HG03457 (cell line): Measurements from ENCODE around the gene NADSYN1.

Source experiments
- ATAC-seq: cut with Tn5 transposase; IDR thresholded peaks from one replicate; pipeline ENCODE4 v1.9.1; 2021; ENCODE audit warnings: moderate number of reproducible peaks; ENCODE audit not compliant: unreplicated experiment

NADSYN1 gene

DNA sequence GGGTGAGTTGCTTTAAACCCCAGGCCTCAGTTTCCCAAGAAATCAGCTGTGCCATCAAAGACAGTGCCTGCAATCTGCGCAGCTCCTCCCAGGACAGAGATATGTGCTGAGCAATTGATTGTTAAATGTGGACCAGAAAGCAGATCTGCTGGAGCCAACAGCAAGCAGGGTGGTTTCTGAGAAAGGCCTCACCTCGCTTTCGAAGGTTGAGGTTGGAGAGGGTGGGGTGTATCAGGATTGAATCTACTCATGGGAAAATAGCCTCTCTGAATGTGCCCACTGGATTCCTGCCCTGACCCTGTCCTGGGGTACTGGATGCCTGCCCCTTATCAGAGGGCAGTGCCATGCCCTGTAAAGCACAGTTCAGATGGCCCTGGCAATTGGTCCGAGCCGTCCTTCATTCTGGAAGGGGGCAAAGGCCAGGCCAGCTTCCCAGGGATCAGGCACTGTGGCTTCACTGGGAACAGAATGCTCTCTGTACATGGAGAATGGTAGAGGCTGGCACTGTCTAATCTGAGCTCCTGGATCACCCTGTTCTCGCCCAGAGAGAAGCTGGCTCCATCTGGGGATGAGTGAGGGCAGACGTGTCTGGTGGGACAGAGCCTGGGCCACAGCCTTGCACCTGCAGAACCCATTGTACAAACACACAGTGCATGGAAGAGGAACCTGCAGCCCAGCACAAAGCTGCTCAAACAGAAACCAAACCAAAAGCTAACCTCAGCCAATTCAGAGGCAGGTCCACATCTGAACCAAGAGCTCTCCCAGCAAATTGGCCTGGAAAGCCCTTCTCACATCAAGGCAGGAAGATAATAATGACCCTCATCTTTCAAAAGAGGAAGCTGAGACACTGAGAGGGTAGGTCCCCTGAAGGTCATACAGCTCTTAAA is 20.0 kb upstream of the NADSYN1 start:
- ATAC-seq: no peak

DNA sequence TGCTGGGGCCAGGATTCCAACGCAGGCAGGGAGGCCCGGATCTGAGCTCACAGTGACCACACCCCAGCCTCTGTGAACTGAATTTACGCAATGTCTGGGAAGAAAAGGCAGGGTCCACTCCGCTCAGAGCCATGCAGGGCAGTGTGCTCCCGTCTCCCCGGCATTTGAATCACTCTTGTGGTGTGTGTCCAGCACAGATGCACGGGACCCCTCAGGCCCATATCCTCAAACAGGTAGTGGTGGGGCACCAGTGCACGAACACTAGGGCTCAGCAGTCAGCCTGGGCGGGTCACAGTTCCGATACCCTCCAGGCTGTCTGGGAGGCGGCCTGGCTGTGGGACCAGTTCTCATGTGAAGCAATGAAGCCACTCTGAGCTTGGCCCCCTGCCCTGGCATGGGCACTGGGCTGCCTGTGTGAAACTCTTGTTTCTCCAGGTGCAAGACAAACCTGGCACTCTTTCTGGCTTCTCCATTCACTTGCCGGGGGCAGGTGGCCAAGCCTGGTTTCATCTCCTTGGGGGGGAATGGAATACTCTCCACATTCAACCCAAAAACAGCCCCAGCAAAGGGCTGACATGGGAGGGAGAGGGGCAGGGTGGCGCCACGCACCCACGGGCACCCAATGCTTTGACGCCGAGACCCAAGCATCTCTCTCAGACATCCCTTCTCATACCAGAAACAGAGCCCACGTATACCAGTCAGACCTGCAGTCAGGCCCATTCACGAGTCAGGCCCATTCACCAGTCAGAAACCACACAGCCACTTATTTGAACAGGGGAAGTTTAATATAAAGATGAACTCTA is 19.2 kb upstream of the NADSYN1 start:
- no peak for ATAC-seq

DNA sequence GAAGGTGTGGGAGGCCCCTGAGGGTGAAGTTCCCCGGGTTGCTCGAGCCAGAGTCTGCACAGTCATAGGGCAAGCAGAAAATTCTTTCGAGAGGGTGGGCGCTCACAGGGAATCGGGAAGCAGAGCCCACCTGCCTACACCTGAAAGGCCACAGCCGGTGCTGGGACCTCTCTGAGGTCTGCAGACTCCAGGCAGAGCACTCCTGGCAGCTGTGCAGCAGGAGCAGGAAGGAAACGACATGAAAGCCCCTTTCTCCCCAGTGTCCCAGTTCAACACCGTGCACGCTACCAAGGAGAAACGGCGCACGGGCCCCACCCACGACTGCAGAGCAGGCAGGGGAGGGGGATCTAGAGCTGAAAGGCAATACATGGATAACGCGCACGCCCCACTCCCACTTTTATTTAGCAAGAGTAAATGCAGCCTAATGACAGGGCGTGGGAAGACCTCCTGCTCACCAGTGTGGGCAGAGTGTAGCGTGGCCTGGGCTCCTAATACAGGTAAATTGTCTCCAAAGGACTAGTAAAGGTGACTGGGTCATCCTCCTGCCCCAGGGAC is 18.4 kb upstream of the NADSYN1 start:
- ATAC-seq: no peak

DNA sequence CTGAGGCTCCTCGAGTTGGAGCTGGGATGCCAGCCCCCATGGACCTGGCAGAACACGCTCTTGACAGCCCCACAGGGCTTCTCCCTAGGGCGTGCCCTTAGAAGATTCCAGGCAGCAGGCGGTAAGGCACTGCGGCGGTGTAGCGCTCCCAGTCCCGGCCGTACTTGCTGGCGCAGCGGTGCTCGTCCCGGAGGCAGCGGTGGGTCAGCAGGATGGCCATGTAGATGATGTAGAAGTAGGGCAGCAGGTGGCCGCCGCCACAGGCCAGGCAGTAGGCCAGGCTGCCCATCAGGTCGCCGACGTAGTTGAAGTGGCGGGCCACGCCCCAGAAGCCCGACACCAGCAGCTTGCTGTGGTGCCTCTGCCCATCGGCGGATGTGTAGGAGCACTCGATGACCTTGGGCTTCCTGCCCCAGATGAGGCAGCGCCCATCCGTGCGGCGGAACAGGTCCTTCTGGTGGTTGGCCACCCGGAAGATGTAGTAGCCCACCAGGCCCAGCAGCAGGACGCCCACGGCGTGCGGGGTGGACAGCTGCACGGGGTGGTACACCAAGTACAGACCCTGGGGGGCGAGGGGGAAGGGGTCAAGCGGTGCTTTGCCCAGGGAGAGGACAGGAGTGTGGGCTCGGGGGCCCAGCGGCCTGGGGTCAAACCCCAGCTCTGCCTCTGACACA is 17.6 kb upstream of the NADSYN1 start:
- no peak for ATAC-seq

- no peak for ATAC-seq
Measured at GRCh38 chr11:71436861-71437260, 16.1 kb upstream of the NADSYN1 start.

DNA sequence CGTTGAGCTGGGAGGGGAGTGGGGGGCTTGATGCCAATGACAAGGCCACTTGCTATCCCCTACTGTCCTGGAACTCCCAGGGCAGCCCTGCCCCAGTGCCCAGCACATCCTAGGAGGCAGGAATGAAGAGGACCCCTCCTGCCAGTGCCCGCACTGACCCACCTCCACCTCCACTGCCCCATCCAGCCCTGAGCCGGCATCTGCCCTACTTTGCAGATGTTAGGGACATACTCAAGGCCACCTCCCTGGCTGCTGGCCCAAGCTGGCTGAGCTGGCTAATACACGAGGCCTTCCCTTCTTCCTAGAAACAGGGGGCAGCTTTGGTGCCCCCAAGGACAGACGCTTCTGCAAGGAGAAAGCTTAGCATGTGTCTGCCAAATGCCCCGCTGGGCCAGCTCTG is 15.6 kb upstream of the NADSYN1 start:
- no peak for ATAC-seq

GRCh38 chr11:71437879-71438278 is 15.1 kb upstream of the NADSYN1 start:
- ATAC-seq: no peak

DNA sequence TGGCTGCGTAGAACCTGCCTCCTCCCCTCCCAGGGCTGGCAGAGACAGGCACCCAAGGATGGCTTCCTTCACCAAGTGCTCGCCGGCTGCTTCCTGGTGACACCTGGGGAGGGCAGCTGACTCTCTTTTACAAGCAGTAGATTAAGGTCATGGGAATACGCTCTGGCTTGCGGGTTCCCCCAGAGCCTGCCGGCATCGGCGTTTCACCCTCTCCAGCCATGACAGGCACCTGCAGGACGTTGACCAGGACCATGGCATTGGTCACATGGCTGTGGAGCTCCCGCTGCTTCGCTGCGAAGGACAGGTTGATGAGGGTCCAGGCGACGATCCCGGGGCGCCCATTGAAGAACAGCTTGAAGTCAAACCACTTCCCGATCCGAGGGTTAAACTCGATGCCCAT is 14.4 kb upstream of the NADSYN1 start:
- no peak for ATAC-seq

DNA sequence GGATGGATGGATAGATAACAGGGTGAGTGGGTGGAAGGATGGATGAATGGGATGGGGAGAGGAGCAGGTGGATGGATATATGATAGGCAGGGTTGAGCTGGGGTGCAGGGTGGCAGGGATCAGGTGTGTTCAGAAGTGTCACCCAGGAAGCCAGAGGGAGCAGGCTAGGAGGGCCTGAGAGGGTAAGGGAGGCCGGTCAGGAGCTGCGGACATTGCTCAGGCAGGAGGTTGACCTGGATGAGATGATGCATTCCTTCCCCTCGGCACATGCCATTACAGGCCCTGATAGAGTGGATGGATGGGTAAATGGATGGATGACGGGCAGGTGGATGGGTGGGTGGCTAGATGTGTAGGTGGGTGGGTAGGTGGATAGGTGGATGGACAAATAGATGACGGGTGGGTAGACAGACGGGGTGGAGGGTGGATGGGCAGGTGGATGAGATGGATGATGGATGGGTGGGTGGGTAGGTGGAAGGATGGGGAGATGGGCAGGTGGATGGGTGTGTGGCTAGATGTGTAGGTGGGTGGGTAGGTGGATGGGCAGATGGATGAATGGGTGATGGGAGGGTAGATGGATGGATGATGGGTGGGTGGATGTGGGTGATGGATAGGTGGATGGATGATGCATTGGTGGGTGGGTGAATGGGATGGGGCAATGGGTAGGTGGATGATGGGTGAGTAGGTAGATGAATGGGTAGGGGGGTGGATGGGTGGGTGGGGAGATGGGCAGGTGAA is 12.8 kb upstream of the NADSYN1 start:
- no peak for ATAC-seq

DNA sequence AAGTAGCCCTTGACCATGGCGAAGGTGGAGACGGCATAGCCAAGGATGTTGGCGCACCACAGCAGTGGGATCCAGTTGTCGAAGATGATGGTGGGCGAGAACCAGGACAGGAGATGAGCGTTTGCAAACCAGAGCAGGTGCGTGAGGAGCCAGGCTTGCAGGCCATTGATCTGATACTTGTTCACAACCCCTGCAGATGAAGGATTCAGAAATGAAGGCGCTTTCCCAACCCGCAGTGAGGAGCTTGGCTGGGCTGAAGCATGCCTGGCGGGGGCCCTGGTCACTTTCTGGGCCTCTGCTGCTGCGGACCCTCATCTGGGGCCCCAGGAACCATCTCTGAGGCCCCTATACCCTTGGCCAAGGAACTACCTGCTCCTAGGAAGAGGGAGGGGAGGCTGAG is 11.8 kb upstream of the NADSYN1 start:
- ATAC-seq: no peak

- no peak for ATAC-seq
Measured at GRCh38 chr11:71442123-71442522, 10.9 kb upstream of the NADSYN1 start.

- no peak for ATAC-seq
Measured at GRCh38 chr11:71442880-71443279, 10.1 kb upstream of the NADSYN1 start.

DNA sequence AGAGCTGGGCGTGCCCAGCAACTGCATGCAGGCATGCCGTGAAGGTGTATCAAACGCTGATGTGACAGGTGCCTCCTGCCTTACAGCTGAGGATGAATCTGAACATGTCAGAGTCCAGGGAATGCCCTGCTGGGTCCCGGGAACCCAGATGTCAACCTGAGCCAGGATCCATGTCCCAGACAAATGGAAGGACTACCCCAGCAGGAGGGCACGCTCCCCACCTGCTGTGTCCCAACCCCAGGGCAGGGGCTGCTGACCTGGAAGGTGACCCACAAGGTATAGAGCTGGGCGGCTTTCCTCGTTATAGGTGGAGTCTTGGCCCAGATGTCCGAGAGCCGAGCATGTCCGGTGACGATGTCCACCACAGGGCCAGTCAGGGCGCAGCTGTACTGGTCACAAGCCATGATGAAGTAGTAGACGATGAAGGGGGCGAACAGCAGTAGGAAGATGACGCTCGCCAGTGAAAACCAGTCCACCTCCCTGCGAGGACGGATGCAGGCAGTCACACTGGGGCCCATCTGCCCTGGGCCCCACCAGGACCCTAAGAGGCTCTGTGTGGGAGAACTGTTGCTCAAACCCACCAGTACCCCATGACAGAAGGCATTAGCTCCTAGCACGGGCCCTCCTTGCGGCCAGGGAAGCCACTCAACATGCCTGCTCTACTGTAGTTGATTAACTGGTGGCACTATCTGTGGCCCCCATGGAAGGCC is 9.1 kb upstream of the NADSYN1 start:
- no peak for ATAC-seq

GRCh38 chr11:71444811-71445210 is 8.2 kb upstream of the NADSYN1 start:
- no peak for ATAC-seq

- no peak for ATAC-seq
Measured at GRCh38 chr11:71446150-71446549, 6.9 kb upstream of the NADSYN1 start.

GRCh38 chr11:71446942-71447688 is 5.9 kb upstream of the NADSYN1 start:
- ATAC-seq: no peak

DNA sequence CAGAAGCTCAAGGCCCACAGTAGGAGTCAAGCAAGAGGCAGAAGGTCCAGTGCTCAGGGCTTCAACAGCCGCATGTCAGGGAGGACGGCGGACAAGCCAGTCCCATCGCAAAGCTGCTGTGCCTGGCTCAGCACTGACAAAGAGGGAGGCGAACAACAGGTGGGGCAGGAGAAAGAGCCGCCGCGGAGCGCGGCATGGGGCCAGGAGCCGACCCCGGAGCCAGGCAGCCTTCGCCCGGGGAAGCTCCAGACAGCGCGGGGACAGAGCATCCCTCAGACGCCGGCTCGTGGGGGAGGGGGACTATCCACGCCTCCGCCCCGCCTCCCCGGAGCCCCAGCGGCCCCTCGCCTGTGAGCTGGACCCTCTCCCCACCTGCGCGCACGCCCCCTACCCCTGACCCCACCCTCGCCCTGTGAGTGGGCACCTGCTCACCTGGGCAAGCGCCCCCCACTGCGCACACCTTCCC is 5.2 kb upstream of the NADSYN1 start:
- no peak for ATAC-seq

DNA sequence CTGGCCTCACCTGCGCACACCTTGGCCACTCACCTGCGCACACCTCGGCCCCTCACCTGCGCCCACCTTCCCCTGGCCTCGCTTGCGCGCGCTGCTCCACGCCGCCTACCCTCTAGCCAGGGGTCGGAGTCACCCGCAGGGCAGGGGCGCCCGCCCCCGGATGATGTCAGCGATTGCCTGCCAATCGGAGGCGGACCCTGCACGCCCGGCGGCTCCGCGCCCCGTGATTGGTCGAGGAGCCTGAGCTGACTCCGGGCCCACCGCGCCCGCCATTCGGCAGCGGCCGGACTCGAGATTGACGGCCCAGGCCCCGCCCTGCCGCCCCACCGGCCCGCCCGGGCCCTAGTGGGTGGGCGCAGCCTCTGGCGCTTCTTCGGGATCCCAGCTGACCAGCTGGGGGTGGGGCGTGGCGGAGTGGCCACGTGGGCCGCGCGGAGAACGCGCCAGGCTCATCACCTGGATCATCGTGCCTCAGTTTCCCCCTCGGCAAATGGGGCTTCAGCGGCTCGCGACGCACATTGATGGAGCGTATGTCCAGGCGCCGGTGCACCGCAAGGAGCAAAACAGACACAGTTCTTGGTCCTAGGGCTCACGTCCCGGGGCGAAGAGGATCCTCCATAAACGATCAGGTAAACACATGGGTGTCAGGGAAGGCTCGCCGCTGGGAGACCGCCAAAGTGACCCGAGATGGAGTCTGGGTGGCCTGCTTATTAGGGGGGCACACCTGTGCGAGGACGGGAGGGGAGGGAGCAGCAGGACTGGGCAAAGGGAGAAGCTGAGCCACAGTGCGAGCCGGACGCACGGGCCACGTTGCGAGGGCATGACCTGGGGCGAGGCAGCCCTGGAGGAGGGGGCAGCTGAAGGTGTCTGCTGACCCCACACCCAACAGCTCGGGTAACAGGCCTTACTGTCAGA is 4.5 kb upstream of the NADSYN1 start, which contains the start of gene DHCR7:
DHCR7 (minus strand) TSS at position 137 of the 915 bp plus-strand sequence. CDS start 3,441 bp downstream, outside the sequence.
- peak; percentile 60 for ATAC-seq
